Activated T-helper 17 cell treated with anti-CD3 and anti-CD28 coated beads, Interleukin-2, amount 50 U/mL, for 72 hours (primary cell): ENCODE measurements around the gene NPEPPS. TPM values are rescaled to one million over a fixed set of nuclear protein-coding genes. Genes with fewer than 3 reads are reported as not detected.
"Not testable (repeated sequence)": the region's sequence is repeated elsewhere in the genome, so short reads cannot be mapped to it uniquely, and the experiment has no call there.

Source experiments
- ATAC-seq: fragments of 150-1000 bp; cut with Tn5 transposase; replicated peaks from 2 replicates; pipeline ENCODE4 v1.10.0; 2021; ENCODE audit warnings: mild to moderate bottlenecking, moderate library complexity
- H3K27ac Mint-ChIP-seq: one replicate; pipeline ENCODE4 v1.8.0; 2022; ENCODE audit warnings: mixed read lengths
- H3K27me3 Mint-ChIP-seq: one replicate; pipeline ENCODE4 v1.8.0; 2022; ENCODE audit warnings: mixed read lengths
- H3K36me3 Mint-ChIP-seq: one replicate; pipeline ENCODE4 v1.8.0; 2022; ENCODE audit warnings: low read depth, mild to moderate bottlenecking, mixed read lengths
- H3K4me1 Mint-ChIP-seq: one replicate; pipeline ENCODE4 v1.8.0; 2022; ENCODE audit warnings: mixed read lengths
- H3K4me3 Mint-ChIP-seq: one replicate; pipeline ENCODE4 v1.8.0; 2022; ENCODE audit warnings: mild to moderate bottlenecking, mixed read lengths
- H3K9me3 Mint-ChIP-seq: one replicate; pipeline ENCODE4 v1.8.0; 2022; ENCODE audit warnings: mixed read lengths
- total RNA-seq, 2 donors: library from RNA; stranded (reverse); gene quantifications; one replicate each; pipeline ENCODE4 v1.2.3, GENCODE V29; 2022

NPEPPS gene, protein sequence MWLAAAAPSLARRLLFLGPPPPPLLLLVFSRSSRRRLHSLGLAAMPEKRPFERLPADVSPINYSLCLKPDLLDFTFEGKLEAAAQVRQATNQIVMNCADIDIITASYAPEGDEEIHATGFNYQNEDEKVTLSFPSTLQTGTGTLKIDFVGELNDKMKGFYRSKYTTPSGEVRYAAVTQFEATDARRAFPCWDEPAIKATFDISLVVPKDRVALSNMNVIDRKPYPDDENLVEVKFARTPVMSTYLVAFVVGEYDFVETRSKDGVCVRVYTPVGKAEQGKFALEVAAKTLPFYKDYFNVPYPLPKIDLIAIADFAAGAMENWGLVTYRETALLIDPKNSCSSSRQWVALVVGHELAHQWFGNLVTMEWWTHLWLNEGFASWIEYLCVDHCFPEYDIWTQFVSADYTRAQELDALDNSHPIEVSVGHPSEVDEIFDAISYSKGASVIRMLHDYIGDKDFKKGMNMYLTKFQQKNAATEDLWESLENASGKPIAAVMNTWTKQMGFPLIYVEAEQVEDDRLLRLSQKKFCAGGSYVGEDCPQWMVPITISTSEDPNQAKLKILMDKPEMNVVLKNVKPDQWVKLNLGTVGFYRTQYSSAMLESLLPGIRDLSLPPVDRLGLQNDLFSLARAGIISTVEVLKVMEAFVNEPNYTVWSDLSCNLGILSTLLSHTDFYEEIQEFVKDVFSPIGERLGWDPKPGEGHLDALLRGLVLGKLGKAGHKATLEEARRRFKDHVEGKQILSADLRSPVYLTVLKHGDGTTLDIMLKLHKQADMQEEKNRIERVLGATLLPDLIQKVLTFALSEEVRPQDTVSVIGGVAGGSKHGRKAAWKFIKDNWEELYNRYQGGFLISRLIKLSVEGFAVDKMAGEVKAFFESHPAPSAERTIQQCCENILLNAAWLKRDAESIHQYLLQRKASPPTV
- total RNA-seq = 100 to 1,000 TPM; 105 to 289 TPM

DNA sequence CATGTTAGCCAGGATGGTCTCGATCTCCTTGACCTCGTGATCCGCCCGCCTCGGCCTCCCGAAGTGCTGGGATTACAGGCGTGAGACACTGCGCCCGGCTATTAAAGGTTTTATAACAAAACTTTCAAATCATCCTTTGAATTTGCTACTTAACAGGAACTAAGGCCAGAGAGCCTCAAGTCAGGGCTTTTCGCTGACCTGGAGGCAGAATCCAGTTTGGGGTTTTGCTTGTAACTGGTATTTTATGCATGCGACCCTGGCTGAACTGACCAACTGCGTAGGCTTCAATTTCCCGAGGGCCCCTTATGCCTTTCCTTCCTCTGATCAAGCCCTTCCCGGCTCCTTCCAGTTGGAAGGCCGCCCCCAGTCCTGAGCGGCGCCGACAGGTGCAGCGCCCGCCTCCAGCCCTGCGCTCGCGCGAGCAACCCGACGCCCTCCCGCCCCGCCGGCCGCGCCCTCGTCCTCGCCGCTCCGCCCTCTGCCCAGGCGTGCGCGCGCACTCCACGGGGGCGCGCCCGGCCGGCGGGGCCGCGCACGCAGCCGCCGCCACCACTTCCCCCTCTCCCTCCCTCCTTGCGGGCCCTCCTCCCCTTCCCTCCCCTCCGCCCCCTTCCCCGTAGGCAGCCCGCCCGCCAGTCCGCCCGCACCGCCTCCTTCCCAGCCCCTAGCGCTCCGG is at the start of gene NPEPPS:
Gene NPEPPS (plus strand): TSS at position 552 of the 676 bp plus-strand sequence. CDS start 193 bp downstream, outside the sequence.
- peak; percentile 84 for ATAC-seq
- Mint-ChIP-seq H3K4me3 (peak within 1 kb of the TSS; percentile 90), H3K27ac (peak within 1 kb of the TSS; percentile 89), H3K36me3 (peaks cover 30% of the 10 kb centered on the region)
- H3K27me3 Mint-ChIP-seq, H3K4me1 Mint-ChIP-seq, H3K9me3 Mint-ChIP-seq: not testable (repeated sequence)

DNA sequence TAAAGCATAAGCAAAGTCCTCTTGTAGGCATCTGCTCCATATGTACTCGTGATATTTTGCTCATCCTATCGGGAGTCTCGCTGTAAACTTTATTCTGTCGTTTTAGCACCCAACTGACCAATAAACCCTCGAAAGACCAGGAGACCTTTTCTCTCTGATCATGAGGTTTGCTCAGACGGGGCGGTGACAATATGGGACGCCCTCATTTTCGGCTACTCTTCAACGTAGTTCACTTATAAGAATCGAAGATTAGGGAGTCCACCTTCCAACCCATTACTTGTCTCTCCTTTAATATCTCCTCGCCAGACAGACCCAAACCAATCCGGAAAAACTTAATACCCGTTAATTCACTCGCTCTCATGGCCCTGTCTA is 39.1 kb upstream of the NPEPPS start:
- not testable (repeated sequence) for H3K9me3 Mint-ChIP-seq, ATAC-seq, H3K4me1 Mint-ChIP-seq, H3K27me3 Mint-ChIP-seq
- Mint-ChIP-seq H3K4me3 (peak overlapping the region; percentile 93), H3K27ac (peak overlapping the region; percentile 96), H3K36me3 (peaks cover 38% of the 10 kb centered on the region)

DNA sequence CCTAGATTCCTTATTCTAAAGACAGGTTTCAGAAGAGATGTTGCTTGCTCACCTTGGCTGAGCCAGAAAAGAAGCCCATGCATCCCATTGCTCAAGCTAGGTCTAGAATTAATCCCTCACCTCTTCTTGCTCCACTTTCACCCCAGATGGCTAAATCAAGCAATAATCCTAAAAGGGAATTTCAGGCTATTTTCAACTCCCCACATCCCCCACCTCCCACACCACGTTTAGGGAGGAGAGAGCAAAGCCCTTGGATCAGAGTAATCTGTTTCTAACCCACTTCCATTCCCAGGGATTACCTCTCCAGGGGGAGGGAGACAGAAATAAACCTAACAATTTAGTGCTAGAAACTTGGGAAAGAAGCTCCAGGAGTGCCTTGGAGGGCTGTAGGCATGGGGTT is 31.8 kb upstream of the NPEPPS start:
- ATAC-seq, H3K27me3 Mint-ChIP-seq, H3K4me1 Mint-ChIP-seq, H3K27ac Mint-ChIP-seq, H3K36me3 Mint-ChIP-seq, H3K9me3 Mint-ChIP-seq, H3K4me3 Mint-ChIP-seq: not testable (repeated sequence)

DNA sequence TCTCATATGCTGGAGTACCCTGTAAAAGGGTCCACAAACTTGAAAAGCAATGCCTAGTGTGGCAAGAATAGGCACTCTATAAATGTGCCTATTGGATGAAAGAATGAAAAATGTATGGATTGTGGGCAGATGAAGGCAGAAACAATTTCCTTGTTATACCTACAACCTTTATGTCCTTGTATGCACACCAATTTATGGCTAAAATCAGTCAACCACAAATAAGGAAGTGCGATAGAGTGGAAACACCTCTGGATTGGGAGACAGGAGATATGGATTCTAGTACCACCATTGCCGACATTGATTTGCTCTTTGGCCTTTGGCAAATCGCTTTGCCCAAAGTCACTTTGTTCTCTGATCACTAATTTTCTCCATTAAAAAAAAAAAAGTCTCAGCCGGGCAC is 31.4 kb upstream of the NPEPPS start:
- not testable (repeated sequence) for H3K4me1 Mint-ChIP-seq, H3K36me3 Mint-ChIP-seq, ATAC-seq, H3K27ac Mint-ChIP-seq, H3K9me3 Mint-ChIP-seq, H3K4me3 Mint-ChIP-seq, H3K27me3 Mint-ChIP-seq

DNA sequence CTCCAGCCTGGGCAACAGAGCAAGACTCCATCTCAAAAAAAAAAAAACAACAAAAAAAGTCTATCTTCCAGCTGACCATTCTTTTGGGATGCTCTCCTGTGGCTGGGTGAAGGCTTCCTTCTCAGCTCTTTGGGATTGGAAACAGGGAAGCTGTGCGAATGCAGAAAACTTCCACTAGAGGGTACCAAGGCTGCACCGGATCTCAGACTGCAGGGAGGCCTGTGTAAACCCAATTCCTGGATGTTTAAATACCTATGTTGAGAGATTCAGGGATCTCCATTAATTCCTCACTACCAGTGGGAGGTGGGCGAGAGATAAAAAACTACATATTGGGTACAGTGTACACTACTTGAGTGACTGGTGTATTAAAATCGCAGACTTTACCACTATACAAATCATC is 30.3 kb upstream of the NPEPPS start:
- not testable (repeated sequence) for H3K36me3 Mint-ChIP-seq, H3K27me3 Mint-ChIP-seq, H3K4me3 Mint-ChIP-seq, H3K4me1 Mint-ChIP-seq, H3K27ac Mint-ChIP-seq, ATAC-seq, H3K9me3 Mint-ChIP-seq

DNA sequence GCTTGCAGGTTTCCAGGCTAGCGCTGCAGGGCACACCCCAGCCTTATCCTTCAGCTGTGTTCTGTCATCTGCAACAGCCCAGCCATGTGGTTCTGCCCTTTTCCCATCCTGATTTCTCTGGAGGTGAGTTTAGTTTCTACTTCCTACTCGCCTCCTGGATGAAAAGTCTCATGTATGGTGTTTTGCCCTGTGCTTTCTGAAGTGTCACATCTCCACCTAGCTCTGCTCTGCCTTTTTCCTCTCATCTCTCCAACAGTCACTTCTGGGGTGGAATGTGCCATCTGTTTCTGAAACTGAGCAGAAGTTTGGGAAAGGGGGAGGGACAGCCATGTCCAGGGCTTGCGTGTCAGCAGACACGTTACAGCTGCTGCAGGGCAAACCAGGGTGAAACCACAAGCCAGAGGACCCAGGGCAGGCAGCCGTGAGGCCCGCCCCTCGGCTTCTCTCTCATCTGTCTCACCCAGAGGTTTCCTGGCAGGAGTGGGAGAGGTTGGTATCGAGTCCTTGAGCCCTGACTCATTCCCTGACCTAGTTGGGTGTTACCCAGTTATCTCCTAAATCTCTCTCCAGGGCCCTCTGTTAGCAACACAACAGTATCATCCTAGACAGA is 28.7 kb upstream of the NPEPPS start:
- not testable (repeated sequence) for H3K36me3 Mint-ChIP-seq, H3K9me3 Mint-ChIP-seq, H3K27me3 Mint-ChIP-seq, H3K4me1 Mint-ChIP-seq
- Mint-ChIP-seq H3K4me3 (peak overlapping the region; percentile 55), H3K27ac (peak overlapping the region; percentile 43)
- ATAC-seq = peak; percentile 98

DNA sequence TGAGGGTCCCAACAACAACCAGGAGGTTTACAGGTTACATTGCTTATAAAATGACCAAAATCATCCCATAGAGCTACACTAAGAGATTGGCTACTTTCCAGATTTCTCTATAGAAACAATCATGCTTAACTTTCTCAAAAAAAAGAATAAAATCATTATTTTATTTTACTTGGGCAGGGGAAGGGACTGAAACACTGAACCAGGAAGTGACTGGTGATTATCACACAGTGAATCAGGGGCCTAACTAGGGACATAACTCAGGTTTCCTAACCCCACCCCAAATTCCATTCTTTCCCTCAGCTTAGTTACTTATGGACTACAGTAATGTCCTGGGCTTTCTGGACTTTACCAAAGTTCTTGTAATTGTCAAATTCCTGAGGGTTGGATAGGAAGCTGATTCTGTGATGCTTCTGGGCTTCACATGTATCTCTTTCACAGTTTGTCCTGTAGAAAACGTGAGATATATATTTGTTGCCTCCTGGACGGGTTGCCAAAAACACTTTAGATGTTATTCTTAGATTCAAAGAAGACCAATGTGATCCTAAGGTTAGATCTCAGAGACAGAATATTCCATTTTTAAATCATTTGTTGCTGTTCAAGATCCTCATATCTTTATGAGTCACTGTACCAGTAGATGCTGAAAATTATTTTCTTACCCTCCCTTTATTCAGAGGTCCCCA is 28.0 kb upstream of the NPEPPS start:
- not testable (repeated sequence) for H3K4me1 Mint-ChIP-seq, H3K36me3 Mint-ChIP-seq, H3K27me3 Mint-ChIP-seq, H3K9me3 Mint-ChIP-seq
- ATAC-seq = peak; percentile 46
- H3K4me3 Mint-ChIP-seq = peak overlapping the region; percentile 60
- H3K27ac Mint-ChIP-seq = peak overlapping the region; percentile 88

DNA sequence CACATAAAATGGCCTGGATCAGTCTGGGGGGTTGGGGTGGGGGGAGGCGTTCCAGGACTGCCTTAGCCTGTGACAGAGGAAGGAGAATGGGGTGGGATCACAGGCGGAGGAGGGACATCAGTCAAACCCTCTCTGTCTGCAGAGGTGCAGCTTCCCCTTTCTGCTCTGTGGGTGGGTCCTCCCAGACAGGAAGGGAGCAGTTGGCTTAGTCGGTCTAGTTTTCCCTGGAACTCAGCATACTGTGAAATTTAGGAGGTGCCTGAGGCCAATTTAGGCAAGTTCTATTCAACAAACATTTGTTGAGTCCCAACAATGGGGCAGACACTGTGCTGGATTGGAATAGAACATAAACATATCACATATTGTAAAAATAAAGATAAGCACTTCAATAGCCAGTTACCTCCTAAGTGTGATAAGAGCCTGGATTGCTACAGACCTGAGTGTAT is 19.2 kb upstream of the NPEPPS start:
- H3K4me3 Mint-ChIP-seq, H3K9me3 Mint-ChIP-seq, H3K27me3 Mint-ChIP-seq, ATAC-seq, H3K27ac Mint-ChIP-seq, H3K4me1 Mint-ChIP-seq, H3K36me3 Mint-ChIP-seq: not testable (repeated sequence)

DNA sequence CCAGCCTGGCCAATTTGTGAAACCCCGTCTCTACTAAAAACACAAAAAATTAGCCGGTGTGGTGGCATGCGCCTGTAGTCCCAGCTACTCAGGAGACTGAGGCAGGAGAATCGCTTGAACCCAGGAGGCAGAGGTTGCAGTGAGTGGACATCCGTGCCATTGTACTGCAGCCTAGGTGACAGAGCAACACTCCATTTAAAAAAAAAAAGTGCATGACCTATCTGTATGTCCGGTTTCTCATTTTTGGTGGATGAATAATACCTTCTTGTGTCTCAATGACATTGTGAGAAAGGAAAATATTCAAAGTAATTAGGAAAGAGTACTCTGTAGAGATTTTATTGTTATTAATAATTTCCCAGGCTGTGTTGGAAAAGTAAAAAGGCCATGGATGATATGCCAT is 17.6 kb upstream of the NPEPPS start:
- H3K36me3 Mint-ChIP-seq, H3K27ac Mint-ChIP-seq, H3K4me1 Mint-ChIP-seq, ATAC-seq, H3K9me3 Mint-ChIP-seq, H3K4me3 Mint-ChIP-seq, H3K27me3 Mint-ChIP-seq: not testable (repeated sequence)

DNA sequence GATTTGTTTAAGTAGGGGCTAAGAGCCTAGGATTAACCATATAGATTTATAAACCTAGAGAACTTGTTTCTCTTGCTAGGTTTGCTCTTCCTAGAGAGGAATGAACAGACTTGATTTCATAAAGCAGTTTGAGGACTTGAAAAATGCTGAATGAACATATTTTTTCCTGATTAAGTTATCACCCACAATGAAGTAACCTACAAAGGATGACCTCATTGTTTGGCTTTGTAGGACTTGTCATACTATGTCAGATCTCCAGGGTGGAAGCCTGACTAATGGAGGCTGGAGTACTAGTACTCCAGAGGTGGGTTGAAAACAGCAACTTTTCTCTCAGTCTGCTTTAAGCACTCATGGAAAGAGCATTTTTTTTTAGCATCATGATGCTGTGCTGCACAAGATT is 12.0 kb upstream of the NPEPPS start:
- H3K27me3 Mint-ChIP-seq, H3K27ac Mint-ChIP-seq, H3K4me3 Mint-ChIP-seq, H3K9me3 Mint-ChIP-seq, H3K36me3 Mint-ChIP-seq, H3K4me1 Mint-ChIP-seq: not testable (repeated sequence)
- peak; percentile 99 for ATAC-seq

DNA sequence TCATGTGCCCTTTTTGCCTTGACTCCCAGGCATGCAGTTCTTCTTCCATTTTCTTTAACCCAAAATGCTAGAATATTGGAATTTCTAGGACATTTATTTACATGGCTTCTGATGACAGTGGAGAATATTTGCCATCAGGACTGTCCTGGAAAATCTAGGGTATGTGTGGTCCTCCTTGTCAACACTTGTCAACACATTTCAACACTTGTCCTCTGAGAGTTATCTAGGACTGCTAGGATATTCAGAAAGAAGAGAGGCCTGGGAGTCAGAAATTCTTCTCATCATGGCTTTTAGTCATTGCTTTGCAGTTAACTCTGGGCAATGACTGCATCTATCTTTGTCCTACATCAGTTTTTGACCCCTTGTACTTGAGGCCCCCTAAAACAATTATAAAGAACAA is 11.5 kb upstream of the NPEPPS start:
- H3K4me1 Mint-ChIP-seq, H3K9me3 Mint-ChIP-seq, H3K27me3 Mint-ChIP-seq, H3K4me3 Mint-ChIP-seq, ATAC-seq, H3K36me3 Mint-ChIP-seq: not testable (repeated sequence)
- peak overlapping the region; percentile 7 for H3K27ac Mint-ChIP-seq

DNA sequence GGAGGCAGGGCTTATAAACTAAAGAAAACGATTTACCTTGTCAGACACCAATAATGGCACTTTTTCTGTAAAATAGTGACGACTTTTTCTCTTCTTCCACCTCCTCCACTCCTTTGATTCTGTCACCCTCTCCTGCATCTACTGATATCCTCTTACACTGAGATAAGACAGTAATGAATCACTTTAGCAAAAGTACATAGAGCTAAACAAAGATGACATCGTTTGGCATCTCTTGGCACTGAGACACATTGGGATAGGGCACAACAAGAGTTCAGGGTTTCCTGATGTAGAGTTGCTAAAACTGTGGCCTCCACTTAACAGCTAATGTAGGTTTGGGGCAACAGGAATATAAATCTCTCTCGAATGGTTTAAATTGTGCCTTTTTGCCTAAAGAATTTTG is 10.6 kb upstream of the NPEPPS start:
- not testable (repeated sequence) for H3K36me3 Mint-ChIP-seq, H3K4me3 Mint-ChIP-seq, H3K27me3 Mint-ChIP-seq, ATAC-seq, H3K4me1 Mint-ChIP-seq, H3K9me3 Mint-ChIP-seq, H3K27ac Mint-ChIP-seq

DNA sequence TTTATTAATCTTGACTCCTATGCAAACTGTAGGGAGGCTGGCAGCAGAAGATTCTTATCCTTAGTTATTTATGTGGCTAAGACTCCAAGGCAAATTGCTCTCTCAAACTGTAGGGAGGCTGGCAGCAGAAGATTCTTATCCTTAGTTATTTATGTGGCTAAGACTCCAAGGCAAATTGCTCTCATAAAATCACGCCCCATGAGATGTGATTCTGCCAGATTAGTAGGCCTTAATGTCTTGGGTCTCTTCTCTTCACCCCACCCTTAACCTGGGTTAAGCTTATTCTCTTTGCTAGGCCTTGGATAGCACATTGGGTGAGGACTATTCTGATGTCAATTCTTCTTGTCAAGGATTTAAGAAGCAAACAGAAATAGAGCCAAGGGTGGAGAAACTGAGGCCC is 9.5 kb upstream of the NPEPPS start:
- H3K4me3 Mint-ChIP-seq, H3K36me3 Mint-ChIP-seq, H3K9me3 Mint-ChIP-seq, H3K27ac Mint-ChIP-seq, ATAC-seq, H3K4me1 Mint-ChIP-seq, H3K27me3 Mint-ChIP-seq: not testable (repeated sequence)

DNA sequence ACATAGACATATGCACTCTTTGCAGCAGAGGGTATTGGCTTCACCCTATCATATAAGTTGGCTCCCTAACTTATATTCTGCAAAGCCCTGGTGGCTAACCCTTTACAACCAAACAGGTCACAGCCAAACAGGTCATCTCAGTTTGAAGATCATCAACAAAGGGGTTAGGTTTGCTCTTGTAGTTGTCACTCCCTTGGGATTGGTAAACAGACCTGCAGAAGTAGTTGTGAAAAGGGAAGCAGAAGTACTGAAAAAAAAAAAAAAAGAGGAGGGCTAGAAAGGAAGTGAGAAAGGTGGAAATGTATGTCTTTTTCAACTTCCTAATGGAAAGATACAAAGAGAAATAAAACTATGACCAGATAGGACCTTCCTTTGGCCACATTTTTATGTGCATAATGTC is 8.6 kb upstream of the NPEPPS start:
- not testable (repeated sequence) for H3K27ac Mint-ChIP-seq, H3K4me3 Mint-ChIP-seq, ATAC-seq, H3K9me3 Mint-ChIP-seq, H3K27me3 Mint-ChIP-seq, H3K4me1 Mint-ChIP-seq, H3K36me3 Mint-ChIP-seq
